HCT116 (cell line): ENCODE measurements around the gene TMTC2.

ENCODE experiments used
- CEBPB ChIP-seq: IDR thresholded peaks from 2 replicates; pipeline ENCODE4 v1.6.1; 2012; ENCODE audit warnings: low read depth
- CTCF ChIP-seq, 3 experiments: fragments of 200-600 bp in 1 of 3; sonication (generic) in 1 of 3; IDR thresholded peaks in 2 of 3; conservative IDR thresholded peaks in 1 of 3; 2 replicates each; pipeline ENCODE4 v1.5.1; 2012 to 2017; ENCODE audit warnings: low read depth in 2 of 3, low read length in 2 of 3, antibody characterized with exemption in 1 of 3, borderline replicate concordance in 1 of 3, control low read depth in 1 of 3, mild to moderate bottlenecking in 1 of 3, mixed read lengths in 1 of 3, mixed run types in 1 of 3, moderate library complexity in 1 of 3; ENCODE audit not compliant: insufficient read depth in 1 of 3
- ELF1 ChIP-seq: IDR thresholded peaks from 2 replicates; pipeline ENCODE4 v1.6.1; 2012; ENCODE audit warnings: low read depth, borderline replicate concordance
- EZH2 ChIP-seq: fragments of 200-600 bp; sonication (generic); IDR thresholded peaks from 2 replicates; pipeline ENCODE4 v1.6.1; 2017; ENCODE audit warnings: antibody characterized with exemption, mixed run types
- EZH2phosphoT487 ChIP-seq: fragments of 200-600 bp; IDR thresholded peaks from 2 replicates; pipeline ENCODE4 v1.6.1; 2018; ENCODE audit warnings: antibody characterized with exemption, borderline replicate concordance
- JUND ChIP-seq: IDR thresholded peaks from 2 replicates; pipeline ENCODE4 v1.6.1; 2012
- MAX ChIP-seq: IDR thresholded peaks from 2 replicates; pipeline ENCODE4 v1.6.1; 2012
- POLR2A ChIP-seq: IDR thresholded peaks from 2 replicates; pipeline ENCODE4 v1.7.0; 2011; ENCODE audit warnings: borderline replicate concordance; ENCODE audit not compliant: insufficient read depth, insufficient read length; ENCODE audit errors: extremely low read depth
- POLR2AphosphoS5 ChIP-seq: IDR thresholded peaks from 2 replicates; pipeline ENCODE4 v1.6.1; 2011; ENCODE audit warnings: mild to moderate bottlenecking, low read depth, low read length, moderate library complexity
- RAD21 ChIP-seq: IDR thresholded peaks from 2 replicates; pipeline ENCODE4 v1.6.1; 2012; ENCODE audit warnings: low read depth, mild to moderate bottlenecking
- SP1 ChIP-seq: IDR thresholded peaks from 2 replicates; pipeline ENCODE4 v1.6.1; 2012; ENCODE audit warnings: low read depth
- YY1 ChIP-seq: IDR thresholded peaks from 2 replicates; pipeline ENCODE4 v1.6.1; 2011; ENCODE audit warnings: low read length, low read depth, moderate library complexity, mild to moderate bottlenecking; ENCODE audit not compliant: insufficient replicate concordance; ENCODE audit errors: extremely low read depth
- ZBTB33 ChIP-seq: IDR thresholded peaks from 2 replicates; pipeline ENCODE4 v1.6.1; 2011; ENCODE audit warnings: mild to moderate bottlenecking, low read length, moderate library complexity; ENCODE audit not compliant: insufficient replicate concordance; ENCODE audit errors: extremely low read depth

GRCh38 chr12:82959821-82960220 is 273.1 kb downstream of the TMTC2 start:
- TF ChIP-seq ZBTB33 (no peak), CTCF (IDR thresholded peaks at IDR 0.05 in 2 of 3, conservative IDR thresholded peaks at IDR 0.05 in 1 of 3; ENCODE audit: borderline replicate concordance in 1 of 3, insufficient read depth in 1 of 3, low read depth in 2 of 3, low read length in 2 of 3) (no peak), POLR2A (no peak), EZH2phosphoT487 (no peak), EZH2 (no peak), YY1 (no peak), POLR2AphosphoS5 (no peak), CEBPB (no peak), JUND (no peak), RAD21 (no peak), ELF1 (no peak), MAX (no peak), SP1 (no peak)
